ENCODE measurements around the gene CD44. TPM values are rescaled to one million over a fixed set of nuclear protein-coding genes. Genes with fewer than 3 reads are reported as not detected.

CD44 gene
- total and polyA plus RNA-seq, 9 donors: 75.0 to 192 (median 135) TPM

GRCh38 chr11:35109827-35110226, 29.1 kb upstream of the CD44 start:
- Histone ChIP-seq H3K36me3 (ENCODE audit: control insufficient read depth, insufficient read depth, low read length) (no peaks in the 10 kb centered on the region), H3K27me3 (ENCODE audit: control insufficient read depth, insufficient read depth, low read length) (no peaks in the 10 kb centered on the region), H3K4me1 (ENCODE audit: control insufficient read depth, insufficient read depth, low read length) (peaks cover 13% of the 10 kb centered on the region), H3K9me3 (replicated peaks; ENCODE audit: control insufficient read depth, low read depth, low read length) (no peaks in the 10 kb centered on the region), H3K27ac (ENCODE audit: low read length) (no peak overlapping the region), H3K4me3 (ENCODE audit: low read length) (no peak overlapping the region)
- no peak for DNase-seq

- WGBS (ENCODE audit: insufficient coverage): 88% methylated on average over 1 of the region's 4 CpGs
- H3K36me3 ChIP-seq (ENCODE audit: control insufficient read depth, insufficient read depth, low read length): no peaks in the 10 kb centered on the region
- DNase-seq: peak; percentile 42
- no peaks in the 10 kb centered on the region for H3K9me3 ChIP-seq (replicated peaks; ENCODE audit: control insufficient read depth, low read depth, low read length)
- H3K27me3 ChIP-seq (ENCODE audit: control insufficient read depth, insufficient read depth, low read length): no peaks in the 10 kb centered on the region
- H3K4me3 ChIP-seq (ENCODE audit: low read length): no peak overlapping the region
- peaks cover 14% of the 10 kb centered on the region for H3K4me1 ChIP-seq (ENCODE audit: control insufficient read depth, insufficient read depth, low read length)
- H3K27ac ChIP-seq (ENCODE audit: low read length): no peak overlapping the region
Observed at GRCh38 chr11:35111161-35112055, 27.6 kb upstream of the CD44 start.

- DNase-seq: no peak
- Histone ChIP-seq H3K9me3 (replicated peaks; ENCODE audit: control insufficient read depth, low read depth, low read length) (no peaks in the 10 kb centered on the region), H3K36me3 (ENCODE audit: control insufficient read depth, insufficient read depth, low read length) (no peaks in the 10 kb centered on the region), H3K4me1 (ENCODE audit: control insufficient read depth, insufficient read depth, low read length) (peaks cover 20% of the 10 kb centered on the region), H3K4me3 (ENCODE audit: low read length) (no peak overlapping the region), H3K27ac (ENCODE audit: low read length) (no peak overlapping the region), H3K27me3 (ENCODE audit: control insufficient read depth, insufficient read depth, low read length) (no peaks in the 10 kb centered on the region)
- 57% methylated on average over 4 of the region's 13 CpGs for WGBS (ENCODE audit: insufficient coverage)
Observed at GRCh38 chr11:35112056-35112845, 26.7 kb upstream of the CD44 start.

GRCh38 chr11:35112846-35113105, 26.2 kb upstream of the CD44 start:
- no peak overlapping the region for H3K27ac ChIP-seq (ENCODE audit: low read length)
- no peaks in the 10 kb centered on the region for H3K27me3 ChIP-seq (ENCODE audit: control insufficient read depth, insufficient read depth, low read length)
- no peaks in the 10 kb centered on the region for H3K36me3 ChIP-seq (ENCODE audit: control insufficient read depth, insufficient read depth, low read length)
- H3K4me1 ChIP-seq (ENCODE audit: control insufficient read depth, insufficient read depth, low read length): peaks cover 23% of the 10 kb centered on the region
- H3K4me3 ChIP-seq (ENCODE audit: low read length): no peak overlapping the region
- WGBS (ENCODE audit: insufficient coverage): no CpG with 5 or more reads among the region's 1 CpG
- DNase-seq: no peak
- no peaks in the 10 kb centered on the region for H3K9me3 ChIP-seq (replicated peaks; ENCODE audit: control insufficient read depth, low read depth, low read length)

- Histone ChIP-seq H3K9me3 (replicated peaks; ENCODE audit: control insufficient read depth, low read depth, low read length) (no peaks in the 10 kb centered on the region), H3K4me3 (ENCODE audit: low read length) (no peak overlapping the region), H3K4me1 (ENCODE audit: control insufficient read depth, insufficient read depth, low read length) (peaks cover 26% of the 10 kb centered on the region), H3K27ac (ENCODE audit: low read length) (no peak overlapping the region), H3K36me3 (ENCODE audit: control insufficient read depth, insufficient read depth, low read length) (no peaks in the 10 kb centered on the region), H3K27me3 (ENCODE audit: control insufficient read depth, insufficient read depth, low read length) (no peaks in the 10 kb centered on the region)
- WGBS (ENCODE audit: insufficient coverage): 89% methylated on average over 9 of the region's 9 CpGs
- no peak for DNase-seq
Observed at GRCh38 chr11:35114906-35115687, 23.9 kb upstream of the CD44 start.

- DNase-seq: no peak
- Histone ChIP-seq H3K4me1 (ENCODE audit: control insufficient read depth, insufficient read depth, low read length) (peaks cover 26% of the 10 kb centered on the region), H3K36me3 (ENCODE audit: control insufficient read depth, insufficient read depth, low read length) (no peaks in the 10 kb centered on the region), H3K9me3 (replicated peaks; ENCODE audit: control insufficient read depth, low read depth, low read length) (no peaks in the 10 kb centered on the region), H3K27me3 (ENCODE audit: control insufficient read depth, insufficient read depth, low read length) (no peaks in the 10 kb centered on the region), H3K27ac (ENCODE audit: low read length) (no peak overlapping the region), H3K4me3 (ENCODE audit: low read length) (no peak overlapping the region)
- 50% methylated on average over 2 of the region's 4 CpGs for WGBS (ENCODE audit: insufficient coverage)
Observed at GRCh38 chr11:35115688-35116030, 23.3 kb upstream of the CD44 start.

- H3K4me3 ChIP-seq (ENCODE audit: low read length): no peak overlapping the region
- no peak for DNase-seq
- peaks cover 24% of the 10 kb centered on the region for H3K4me1 ChIP-seq (ENCODE audit: control insufficient read depth, insufficient read depth, low read length)
- H3K9me3 ChIP-seq (replicated peaks; ENCODE audit: control insufficient read depth, low read depth, low read length): no peaks in the 10 kb centered on the region
- H3K27ac ChIP-seq (ENCODE audit: low read length): peak overlapping the region; percentile 94
- H3K27me3 ChIP-seq (ENCODE audit: control insufficient read depth, insufficient read depth, low read length): no peaks in the 10 kb centered on the region
- no peaks in the 10 kb centered on the region for H3K36me3 ChIP-seq (ENCODE audit: control insufficient read depth, insufficient read depth, low read length)
- 80% methylated on average over 2 of the region's 5 CpGs for WGBS (ENCODE audit: insufficient coverage)
Observed at GRCh38 chr11:35116245-35116644, 22.7 kb upstream of the CD44 start.

GRCh38 chr11:35116762-35117640, 22.0 kb upstream of the CD44 start:
- no peaks in the 10 kb centered on the region for H3K27me3 ChIP-seq (ENCODE audit: control insufficient read depth, insufficient read depth, low read length)
- DNase-seq: peak; percentile 94
- no peaks in the 10 kb centered on the region for H3K36me3 ChIP-seq (ENCODE audit: control insufficient read depth, insufficient read depth, low read length)
- H3K4me3 ChIP-seq (ENCODE audit: low read length): no peak overlapping the region
- H3K9me3 ChIP-seq (replicated peaks; ENCODE audit: control insufficient read depth, low read depth, low read length): no peaks in the 10 kb centered on the region
- peaks cover 20% of the 10 kb centered on the region for H3K4me1 ChIP-seq (ENCODE audit: control insufficient read depth, insufficient read depth, low read length)
- 14% methylated on average over 3 of the region's 4 CpGs for WGBS (ENCODE audit: insufficient coverage)
- H3K27ac ChIP-seq (ENCODE audit: low read length): peak overlapping the region; percentile 94

- 87% methylated on average over 3 of the region's 4 CpGs for WGBS (ENCODE audit: insufficient coverage)
- Histone ChIP-seq H3K27ac (ENCODE audit: low read length) (no peak overlapping the region), H3K27me3 (ENCODE audit: control insufficient read depth, insufficient read depth, low read length) (no peaks in the 10 kb centered on the region), H3K9me3 (replicated peaks; ENCODE audit: control insufficient read depth, low read depth, low read length) (no peaks in the 10 kb centered on the region), H3K4me3 (ENCODE audit: low read length) (no peak overlapping the region), H3K4me1 (ENCODE audit: control insufficient read depth, insufficient read depth, low read length) (peaks cover 20% of the 10 kb centered on the region), H3K36me3 (ENCODE audit: control insufficient read depth, insufficient read depth, low read length) (no peaks in the 10 kb centered on the region)
- DNase-seq: no peak
Observed at GRCh38 chr11:35118906-35119305, 20.1 kb upstream of the CD44 start.
